ENCODE measurements around the gene ZSCAN23.

ZSCAN23 gene

DNA sequence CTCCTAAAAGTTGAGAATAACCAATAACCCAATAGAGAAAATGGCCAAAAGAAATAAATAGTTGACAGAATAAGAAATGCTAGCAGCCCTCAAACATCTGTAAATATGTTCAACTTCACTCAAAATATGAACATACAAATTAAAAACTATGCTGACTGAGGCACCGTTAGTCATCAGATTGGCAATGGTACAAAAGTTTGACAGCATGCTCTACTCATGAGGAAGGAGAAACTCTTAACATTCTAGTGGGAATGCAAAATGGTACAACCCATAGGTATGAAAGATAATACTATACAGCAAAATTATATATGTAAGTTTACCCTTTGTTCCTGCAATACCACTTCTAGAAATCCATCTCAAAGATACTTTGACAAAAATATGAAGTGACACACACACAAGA, 42.1 kb downstream of the ZSCAN23 start:
- H3K4me3 ChIP-seq (ENCODE audit: low read depth, low read length), result no peak overlapping the region
- H3K27ac ChIP-seq (ENCODE audit: low read depth, low read length), result no peak overlapping the region
- peaks cover 20% of the 10 kb centered on the region for H3K27me3 ChIP-seq (ENCODE audit: control insufficient read depth, insufficient read depth, low read length)
- no peak overlapping the region for H3K9ac ChIP-seq (ENCODE audit: low read length)
- peaks cover 18% of the 10 kb centered on the region for H3K4me1 ChIP-seq (ENCODE audit: control insufficient read depth, insufficient read depth, low read length)
- no peaks in the 10 kb centered on the region for H3K9me3 ChIP-seq (ENCODE audit: control insufficient read depth, insufficient read depth, low read depth, low read length)
- peaks cover 22% of the 10 kb centered on the region for H3K36me3 ChIP-seq (ENCODE audit: control insufficient read depth, insufficient read depth, low read length)

DNA sequence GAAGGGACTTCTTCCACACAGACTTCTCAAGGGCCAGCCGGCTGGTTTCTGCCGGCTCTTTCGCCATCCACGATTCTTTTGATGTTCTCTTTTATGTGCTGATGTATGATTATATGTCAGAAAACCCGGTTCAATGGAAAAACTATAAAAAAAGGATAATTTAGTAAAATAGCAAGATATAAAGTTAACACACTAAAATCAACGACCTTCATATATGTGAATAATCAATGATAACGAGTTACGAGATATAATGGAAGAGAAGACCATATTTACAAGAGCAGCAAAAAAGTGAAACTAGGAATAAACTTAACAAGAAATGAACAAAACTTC, 43.2 kb downstream of the ZSCAN23 start:
- Histone ChIP-seq H3K4me3 (ENCODE audit: low read depth, low read length) (peak overlapping the region; percentile 94), H3K27me3 (ENCODE audit: control insufficient read depth, insufficient read depth, low read length) (peaks cover 20% of the 10 kb centered on the region), H3K4me1 (ENCODE audit: control insufficient read depth, insufficient read depth, low read length) (peaks cover 18% of the 10 kb centered on the region), H3K36me3 (ENCODE audit: control insufficient read depth, insufficient read depth, low read length) (peaks cover 27% of the 10 kb centered on the region), H3K9ac (ENCODE audit: low read length) (peak overlapping the region; percentile 99), H3K9me3 (ENCODE audit: control insufficient read depth, insufficient read depth, low read depth, low read length) (no peaks in the 10 kb centered on the region), H3K27ac (ENCODE audit: low read depth, low read length) (peak overlapping the region; percentile 90; the same call in 1 of the 2 replicates)

DNA sequence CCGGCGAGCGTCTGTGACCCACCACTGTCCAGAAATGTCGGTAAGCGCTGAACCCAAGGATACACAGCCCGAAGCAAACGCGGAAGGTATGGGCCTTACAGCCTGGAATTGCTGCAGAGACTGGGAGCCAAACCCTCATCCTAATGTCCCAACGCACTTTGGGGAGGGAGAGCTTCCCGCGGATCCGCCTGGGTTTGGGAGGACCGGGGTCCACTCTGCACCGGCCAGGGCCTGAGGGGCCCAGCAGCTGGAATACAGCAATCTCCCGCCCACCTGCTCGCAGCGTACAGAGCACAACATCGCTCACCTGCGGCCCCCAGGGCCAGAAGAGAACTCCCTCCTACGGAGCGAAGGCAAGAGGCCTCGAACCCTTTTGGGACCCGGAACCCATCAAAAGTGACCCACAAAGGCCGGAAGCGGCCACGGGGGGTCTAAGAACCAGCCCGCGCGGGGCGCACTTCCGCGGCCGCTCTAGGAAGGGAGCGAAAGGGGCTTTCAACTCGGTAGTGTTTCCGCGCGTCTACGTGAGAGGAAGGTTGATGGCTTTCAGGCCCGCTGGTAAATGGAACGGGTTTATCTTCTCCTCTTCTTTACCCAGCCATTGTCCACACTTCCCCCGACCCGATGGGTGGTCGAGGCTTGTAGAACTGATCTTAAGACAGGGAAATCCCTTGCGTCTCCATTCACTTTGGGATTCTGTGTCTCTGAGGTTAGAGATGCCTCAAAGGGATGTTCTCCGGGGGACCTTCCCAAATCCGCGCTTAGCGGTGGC, 43.8 kb downstream of the ZSCAN23 start, which contains the start of gene ZSCAN12:
Gene ZSCAN12, minus strand, starts transcription at position 398 of the 772 bp plus-strand sequence. CDS start 1,342 bp downstream, outside the sequence.
- peak within 1 kb of the TSS; percentile 99 for H3K9ac ChIP-seq (ENCODE audit: low read length)
- H3K36me3 ChIP-seq (ENCODE audit: control insufficient read depth, insufficient read depth, low read length), result peaks cover 27% of the 10 kb centered on the region
- H3K9me3 ChIP-seq (ENCODE audit: control insufficient read depth, insufficient read depth, low read depth, low read length), result no peaks in the 10 kb centered on the region
- peak within 1 kb of the TSS; percentile 90 for H3K27ac ChIP-seq (ENCODE audit: low read depth, low read length)
- H3K4me3 ChIP-seq (ENCODE audit: low read depth, low read length), result peak within 1 kb of the TSS; percentile 94
- H3K4me1 ChIP-seq (ENCODE audit: control insufficient read depth, insufficient read depth, low read length), result peaks cover 18% of the 10 kb centered on the region
- H3K27me3 ChIP-seq (ENCODE audit: control insufficient read depth, insufficient read depth, low read length), result peaks cover 20% of the 10 kb centered on the region

DNA sequence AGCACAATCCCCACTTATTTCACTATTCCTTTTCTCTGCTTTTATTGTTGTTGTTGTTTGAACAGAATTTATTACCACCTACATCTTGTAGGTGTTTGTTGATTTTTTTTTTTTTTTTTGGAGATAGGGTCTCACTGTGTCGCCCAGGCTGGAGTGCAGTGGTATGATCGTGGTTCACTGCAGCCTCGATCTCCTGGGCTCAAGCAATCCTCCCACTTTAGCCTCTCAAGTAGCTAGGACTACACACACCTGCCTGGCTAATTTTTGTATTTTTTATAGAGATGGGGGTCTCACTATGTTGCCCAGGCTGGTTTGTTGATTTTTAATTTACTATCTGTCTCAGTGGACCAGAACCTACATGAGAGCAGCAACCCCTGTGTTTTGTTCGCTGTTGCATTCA, 47.4 kb downstream of the ZSCAN23 start:
- H3K4me3 ChIP-seq (ENCODE audit: low read depth, low read length), result no peak overlapping the region
- peaks cover 4% of the 10 kb centered on the region; the same call in 1 of the 2 replicates for H3K27me3 ChIP-seq (ENCODE audit: control insufficient read depth, insufficient read depth, low read length)
- H3K9me3 ChIP-seq (ENCODE audit: control insufficient read depth, insufficient read depth, low read depth, low read length), result no peaks in the 10 kb centered on the region
- no peak overlapping the region for H3K9ac ChIP-seq (ENCODE audit: low read length)
- peaks cover 54% of the 10 kb centered on the region for H3K36me3 ChIP-seq (ENCODE audit: control insufficient read depth, insufficient read depth, low read length)
- H3K4me1 ChIP-seq (ENCODE audit: control insufficient read depth, insufficient read depth, low read length), result peaks cover 18% of the 10 kb centered on the region
- no peak overlapping the region for H3K27ac ChIP-seq (ENCODE audit: low read depth, low read length)

DNA sequence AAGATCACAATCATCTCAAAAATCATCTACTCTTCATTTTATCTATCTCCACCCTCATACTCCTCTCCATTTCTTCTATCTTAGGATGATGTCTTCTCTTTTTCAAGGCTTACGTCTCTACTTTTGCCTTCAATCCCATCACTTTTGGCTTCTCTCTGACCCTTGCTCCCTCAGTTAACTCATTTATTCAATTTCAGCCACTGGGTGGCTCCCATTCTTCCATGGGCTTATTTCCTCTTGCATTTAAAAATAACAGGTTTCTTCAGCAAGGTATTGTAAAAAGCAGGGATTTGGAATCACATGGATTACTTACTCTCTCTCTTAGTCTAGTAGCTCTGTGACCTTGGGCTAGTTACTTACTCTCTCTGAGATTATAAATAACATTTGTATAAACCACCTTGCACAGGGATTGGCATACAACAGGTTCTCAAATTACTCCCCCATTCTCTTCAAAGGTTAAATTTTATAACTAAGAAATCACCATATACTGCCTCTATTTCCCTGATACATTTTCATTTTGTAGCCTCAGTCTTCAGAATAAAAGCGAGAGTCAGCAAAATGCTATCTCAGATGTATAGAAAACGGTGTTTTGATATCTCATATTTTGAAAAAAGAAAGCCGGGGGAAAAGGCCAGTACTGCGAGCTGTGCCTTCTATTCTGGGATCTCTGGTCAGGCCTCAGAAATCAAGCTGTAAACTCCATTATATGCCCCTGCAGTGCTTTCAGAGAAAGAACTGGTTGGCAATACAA, 49.2 kb downstream of the ZSCAN23 start:
- H3K36me3 ChIP-seq (ENCODE audit: control insufficient read depth, insufficient read depth, low read length), result peaks cover 72% of the 10 kb centered on the region
- H3K9me3 ChIP-seq (ENCODE audit: control insufficient read depth, insufficient read depth, low read depth, low read length), result no peaks in the 10 kb centered on the region
- no peaks in the 10 kb centered on the region for H3K27me3 ChIP-seq (ENCODE audit: control insufficient read depth, insufficient read depth, low read length)
- H3K4me3 ChIP-seq (ENCODE audit: low read depth, low read length), result no peak overlapping the region
- H3K9ac ChIP-seq (ENCODE audit: low read length), result no peak overlapping the region
- H3K4me1 ChIP-seq (ENCODE audit: control insufficient read depth, insufficient read depth, low read length), result peaks cover 14% of the 10 kb centered on the region; the same call in 1 of the 2 replicates
- no peak overlapping the region for H3K27ac ChIP-seq (ENCODE audit: low read depth, low read length)

DNA sequence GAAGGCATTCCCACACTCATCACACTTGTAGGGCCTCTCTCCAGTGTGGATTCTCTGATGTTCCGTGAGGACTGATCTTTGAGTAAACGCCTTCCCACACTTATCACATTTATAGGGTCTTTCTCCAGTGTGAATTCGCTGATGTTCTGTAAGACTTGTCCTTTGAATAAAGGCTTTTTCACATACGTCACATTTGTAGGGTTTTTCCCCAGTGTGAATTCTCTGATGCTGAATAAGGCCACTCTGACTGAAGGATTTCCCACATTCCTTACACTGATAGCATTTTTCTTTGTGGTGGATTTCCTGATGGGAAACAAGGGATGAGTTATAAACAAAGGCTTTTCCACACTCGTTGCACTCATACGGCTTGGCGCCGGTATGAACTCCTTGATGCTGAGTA, 52.6 kb downstream of the ZSCAN23 start:
- no peaks in the 10 kb centered on the region for H3K27me3 ChIP-seq (ENCODE audit: control insufficient read depth, insufficient read depth, low read length)
- peaks cover 74% of the 10 kb centered on the region for H3K36me3 ChIP-seq (ENCODE audit: control insufficient read depth, insufficient read depth, low read length)
- no peaks in the 10 kb centered on the region for H3K9me3 ChIP-seq (ENCODE audit: control insufficient read depth, insufficient read depth, low read depth, low read length)
- H3K27ac ChIP-seq (ENCODE audit: low read depth, low read length), result no peak overlapping the region
- H3K4me3 ChIP-seq (ENCODE audit: low read depth, low read length), result no peak overlapping the region
- no peaks in the 10 kb centered on the region for H3K4me1 ChIP-seq (ENCODE audit: control insufficient read depth, insufficient read depth, low read length)
- no peak overlapping the region for H3K9ac ChIP-seq (ENCODE audit: low read length)

DNA sequence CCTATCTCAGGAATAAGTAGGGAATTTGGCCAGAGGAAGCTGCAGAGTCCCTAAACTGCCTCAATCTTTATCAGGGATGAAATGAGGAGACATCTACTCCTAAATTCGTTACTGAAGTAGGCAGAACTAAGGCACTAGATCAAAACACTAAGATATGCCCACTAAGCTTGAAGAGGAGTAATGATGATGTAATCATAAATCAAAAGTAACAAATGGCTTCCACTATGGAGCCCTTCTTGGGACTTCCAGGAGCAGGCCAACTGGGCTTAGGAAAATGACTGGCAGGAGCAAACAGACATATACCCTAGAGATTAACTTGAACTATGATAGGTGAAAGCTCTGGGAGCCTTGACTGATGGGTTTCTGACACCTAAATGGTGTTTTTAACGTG, 59.2 kb downstream of the ZSCAN23 start:
- Histone ChIP-seq H3K4me3 (ENCODE audit: low read depth, low read length) (peak overlapping the region; percentile 64; the same call in 1 of the 2 replicates), H3K27ac (ENCODE audit: low read depth, low read length) (no peak overlapping the region), H3K27me3 (ENCODE audit: control insufficient read depth, insufficient read depth, low read length) (no peaks in the 10 kb centered on the region), H3K36me3 (ENCODE audit: control insufficient read depth, insufficient read depth, low read length) (peaks cover 65% of the 10 kb centered on the region), H3K9me3 (ENCODE audit: control insufficient read depth, insufficient read depth, low read depth, low read length) (no peaks in the 10 kb centered on the region), H3K9ac (ENCODE audit: low read length) (peak overlapping the region; percentile 69), H3K4me1 (ENCODE audit: control insufficient read depth, insufficient read depth, low read length) (peaks cover 12% of the 10 kb centered on the region; the same call in 1 of the 2 replicates)

DNA sequence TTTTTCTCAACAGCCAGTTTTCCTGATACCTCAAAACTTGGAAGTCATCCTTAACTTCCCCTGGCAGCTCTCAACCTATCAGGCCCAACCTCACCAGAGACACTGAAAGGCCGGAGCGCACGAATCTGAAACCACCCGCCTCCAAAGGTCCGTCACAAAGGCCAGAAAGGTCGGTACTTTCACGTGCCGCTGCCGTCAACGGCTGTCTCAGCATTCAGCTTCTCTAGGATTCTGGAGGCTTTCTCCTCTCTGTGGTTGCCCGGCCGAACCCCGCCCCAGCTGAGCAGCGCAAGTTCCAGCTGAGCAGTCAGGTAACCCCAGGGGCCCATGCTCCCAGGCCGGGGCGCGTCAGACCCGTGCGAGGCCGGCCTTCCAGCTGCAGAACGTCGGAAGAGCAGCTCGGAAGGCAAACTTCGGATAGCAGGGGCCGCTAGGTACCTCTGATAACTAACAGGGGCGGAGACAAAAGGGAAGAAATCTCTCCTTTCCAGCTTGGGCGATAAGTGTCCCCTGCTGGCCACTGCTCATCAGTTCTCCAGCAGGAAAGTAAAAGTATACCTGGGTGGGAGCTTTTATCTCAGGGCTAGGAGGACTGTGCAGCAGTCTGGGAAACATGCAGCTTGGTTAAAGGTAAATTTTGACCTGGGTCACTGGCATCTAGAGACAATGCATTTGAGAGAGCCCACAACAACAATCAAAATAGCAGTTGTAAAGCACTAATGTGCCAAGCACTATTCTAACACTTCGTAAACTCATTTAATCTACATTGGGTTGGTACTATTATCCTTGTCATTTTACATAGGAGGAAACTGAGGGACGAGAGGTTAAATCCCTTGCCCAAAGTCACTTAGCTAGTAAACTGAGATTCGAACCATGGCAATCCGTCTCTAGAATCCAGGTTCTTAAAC, 59.8 kb downstream of the ZSCAN23 start:
- Histone ChIP-seq H3K4me3 (ENCODE audit: low read depth, low read length) (peak overlapping the region; percentile 64), H3K4me1 (ENCODE audit: control insufficient read depth, insufficient read depth, low read length) (peaks cover 12% of the 10 kb centered on the region; the same call in 1 of the 2 replicates), H3K27me3 (ENCODE audit: control insufficient read depth, insufficient read depth, low read length) (no peaks in the 10 kb centered on the region), H3K27ac (ENCODE audit: low read depth, low read length) (peak overlapping the region; percentile 55; the same call in 1 of the 2 replicates), H3K9me3 (ENCODE audit: control insufficient read depth, insufficient read depth, low read depth, low read length) (no peaks in the 10 kb centered on the region), H3K36me3 (ENCODE audit: control insufficient read depth, insufficient read depth, low read length) (peaks cover 65% of the 10 kb centered on the region), H3K9ac (ENCODE audit: low read length) (peak overlapping the region; percentile 69)
